Osteoblast (primary cell): ENCODE measurements around the gene SLC18A3. TPM values are rescaled to one million over a fixed set of nuclear protein-coding genes. Genes with fewer than 3 reads are reported as not detected.

ENCODE experiments used
- DNase-seq: peaks from one replicate; pipeline ENCODE4 v3.0.0; 2011; ENCODE audit warnings: low spot score, mixed read lengths; ENCODE audit not compliant: insufficient read length; ENCODE audit errors: missing footprints
- H2AFZ ChIP-seq: 2 replicates; pipeline ENCODE4 v1.6.0; 2011; ENCODE audit warnings: mild to moderate bottlenecking, low read length
- H3K27ac ChIP-seq: 2 replicates; pipeline ENCODE4 v1.5.1; 2011; ENCODE audit warnings: mild to moderate bottlenecking, low read depth, low read length, moderate library complexity
- H3K27me3 ChIP-seq: 2 replicates; pipeline ENCODE4 v1.6.0; 2012; ENCODE audit warnings: mild to moderate bottlenecking, control low read depth, inconsistent platforms, low read length, moderate library complexity; ENCODE audit not compliant: insufficient read depth
- H3K36me3 ChIP-seq: 2 replicates; pipeline ENCODE4 v1.5.1; 2011; ENCODE audit warnings: mild to moderate bottlenecking, low read length, control low read depth, moderate library complexity; ENCODE audit not compliant: insufficient read depth
- H3K4me1 ChIP-seq: 2 replicates; pipeline ENCODE4 v1.5.1; 2011; ENCODE audit warnings: mild to moderate bottlenecking, low read length, control low read depth, moderate library complexity; ENCODE audit not compliant: insufficient read depth
- H3K4me2 ChIP-seq: 2 replicates; pipeline ENCODE4 v1.6.0; 2011; ENCODE audit warnings: mild to moderate bottlenecking, low read length; ENCODE audit not compliant: insufficient read depth
- H3K4me3 ChIP-seq: fragments of 200-600 bp; sonication (generic); 3 replicates; pipeline ENCODE4 v1.5.1; 2012; ENCODE audit warnings: mild to moderate bottlenecking, low read length, inconsistent platforms; ENCODE audit not compliant: insufficient read depth
- H3K79me2 ChIP-seq: 2 replicates; pipeline ENCODE4 v1.6.0; 2012; ENCODE audit warnings: mild to moderate bottlenecking, low read length, control low read depth, inconsistent platforms; ENCODE audit not compliant: insufficient read depth
- H3K9me3 ChIP-seq: 2 replicates; pipeline ENCODE4 v1.5.1; 2011; ENCODE audit warnings: low read depth, low read length, control low read depth
- H4K20me1 ChIP-seq: 2 replicates; pipeline ENCODE4 v1.6.0; 2012; ENCODE audit warnings: mild to moderate bottlenecking, low read length, control low read depth; ENCODE audit not compliant: insufficient read depth
- CTCF ChIP-seq: IDR thresholded peaks from 2 replicates; pipeline ENCODE4 v1.5.1; 2011; ENCODE audit warnings: mild to moderate bottlenecking, low read depth, low read length, moderate library complexity; ENCODE audit errors: extremely low read depth
- total RNA-seq: library from RNA; depleted of rRNA; stranded (reverse); fragments of >200 nt; gene quantifications from 2 replicates; pipeline ENCODE4 v1.2.3, GENCODE V29; 2012

Gene SLC18A3
- total RNA-seq, 1 donor = not detected

GRCh38 chr10:49567810-49568209, 42.3 kb upstream of the SLC18A3 start:
- Histone ChIP-seq H3K4me2 (peak overlapping the region; percentile 73), H3K27me3 (no peaks in the 10 kb centered on the region), H2AFZ (no peak overlapping the region), H3K9me3 (peaks cover 2% of the 10 kb centered on the region), H3K4me1 (peaks cover 54% of the 10 kb centered on the region), H3K36me3 (no peaks in the 10 kb centered on the region), H3K4me3 (no peak overlapping the region), H4K20me1 (no peaks in the 10 kb centered on the region), H3K27ac (peak overlapping the region; percentile 90), H3K79me2 (no peaks in the 10 kb centered on the region)
- TF ChIP-seq CTCF = no peak
- DNase-seq = no peak

GRCh38 chr10:49568235-49568634, 41.9 kb upstream of the SLC18A3 start:
- Histone ChIP-seq H4K20me1 (no peaks in the 10 kb centered on the region), H3K4me2 (peak overlapping the region; percentile 73), H3K27ac (peak overlapping the region; percentile 90), H2AFZ (peak overlapping the region; percentile 3), H3K79me2 (no peaks in the 10 kb centered on the region), H3K4me3 (peak overlapping the region; percentile 46), H3K27me3 (no peaks in the 10 kb centered on the region), H3K4me1 (peaks cover 50% of the 10 kb centered on the region), H3K9me3 (peaks cover 2% of the 10 kb centered on the region), H3K36me3 (no peaks in the 10 kb centered on the region)
- TF ChIP-seq CTCF = no peak
- peak; percentile 75 for DNase-seq

GRCh38 chr10:49569031-49569631, 41.0 kb upstream of the SLC18A3 start:
- Histone ChIP-seq H3K9me3 (peaks cover 2% of the 10 kb centered on the region), H3K27me3 (no peaks in the 10 kb centered on the region), H4K20me1 (no peaks in the 10 kb centered on the region), H3K4me2 (peak overlapping the region; percentile 73), H3K4me1 (peaks cover 41% of the 10 kb centered on the region), H3K36me3 (no peaks in the 10 kb centered on the region), H3K79me2 (no peaks in the 10 kb centered on the region), H2AFZ (no peak overlapping the region), H3K27ac (peak overlapping the region; percentile 90), H3K4me3 (peak overlapping the region; percentile 46)
- no peak for TF ChIP-seq CTCF
- DNase-seq = no peak

GRCh38 chr10:49571388-49571787, 38.7 kb upstream of the SLC18A3 start:
- no peaks in the 10 kb centered on the region for H4K20me1 ChIP-seq
- no peak overlapping the region for H3K4me3 ChIP-seq
- no peak overlapping the region for H2AFZ ChIP-seq
- no peak overlapping the region for H3K27ac ChIP-seq
- H3K4me1 ChIP-seq = peaks cover 31% of the 10 kb centered on the region
- no peaks in the 10 kb centered on the region for H3K36me3 ChIP-seq
- no peak for TF ChIP-seq CTCF
- no peak overlapping the region for H3K4me2 ChIP-seq
- H3K9me3 ChIP-seq = peaks cover 2% of the 10 kb centered on the region
- H3K79me2 ChIP-seq = no peaks in the 10 kb centered on the region
- H3K27me3 ChIP-seq = no peaks in the 10 kb centered on the region
- peak; percentile 55 for DNase-seq
